A204.1 (cell line): ENCODE measurements around the gene FRY.

Source experiments
- FAIRE-seq: peaks from 2 replicates; lab custom pipeline; 2012; peaks lifted over from hg19 to GRCh38; lab: Jason Lieb, UNC

Gene FRY

GRCh38 chr13:32264407-32264806, 232.8 kb downstream of the FRY start:
- FAIRE-seq, result no peak

DNA sequence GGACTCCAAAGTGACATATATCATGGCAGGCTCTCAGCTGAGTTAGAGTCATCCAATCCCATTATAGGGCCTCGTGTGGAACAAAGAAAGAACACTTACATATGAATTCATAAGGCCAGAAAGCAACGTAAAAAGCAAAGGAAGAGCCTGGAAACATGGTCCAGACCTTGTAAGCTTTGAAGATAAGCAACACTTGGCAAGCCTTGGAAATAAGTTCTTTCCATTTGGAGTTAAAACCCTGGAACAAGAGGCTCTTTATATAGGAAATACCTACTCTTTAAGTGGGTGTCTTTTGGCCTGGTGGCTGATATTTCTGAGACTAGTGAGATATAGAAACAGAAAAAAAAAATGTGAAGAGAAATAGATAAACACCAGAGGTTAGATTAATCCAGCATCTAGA, 234.2 kb downstream of the FRY start:
- FAIRE-seq, result no peak

DNA sequence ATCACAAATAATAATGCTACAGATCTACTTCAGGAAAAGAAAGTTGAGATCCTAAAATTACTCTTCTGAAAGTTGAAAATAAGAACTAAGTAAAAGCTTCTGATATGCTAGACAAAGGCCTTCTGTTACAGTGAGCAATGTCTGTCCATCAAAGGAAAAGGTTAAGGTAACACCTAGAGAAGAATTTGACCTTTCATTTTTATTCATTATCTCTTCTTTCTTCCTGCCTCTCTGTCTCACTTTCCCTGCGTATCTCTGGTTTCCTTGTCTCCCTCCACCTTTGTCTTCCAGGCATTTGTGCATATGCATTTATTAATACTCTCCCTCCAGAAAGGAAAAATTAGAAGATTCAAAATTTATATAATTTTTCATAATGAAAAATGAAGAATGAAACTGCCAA, 234.6 kb downstream of the FRY start:
- no peak for FAIRE-seq

GRCh38 chr13:32267836-32268439, 236.4 kb downstream of the FRY start:
- FAIRE-seq, result no peak

DNA sequence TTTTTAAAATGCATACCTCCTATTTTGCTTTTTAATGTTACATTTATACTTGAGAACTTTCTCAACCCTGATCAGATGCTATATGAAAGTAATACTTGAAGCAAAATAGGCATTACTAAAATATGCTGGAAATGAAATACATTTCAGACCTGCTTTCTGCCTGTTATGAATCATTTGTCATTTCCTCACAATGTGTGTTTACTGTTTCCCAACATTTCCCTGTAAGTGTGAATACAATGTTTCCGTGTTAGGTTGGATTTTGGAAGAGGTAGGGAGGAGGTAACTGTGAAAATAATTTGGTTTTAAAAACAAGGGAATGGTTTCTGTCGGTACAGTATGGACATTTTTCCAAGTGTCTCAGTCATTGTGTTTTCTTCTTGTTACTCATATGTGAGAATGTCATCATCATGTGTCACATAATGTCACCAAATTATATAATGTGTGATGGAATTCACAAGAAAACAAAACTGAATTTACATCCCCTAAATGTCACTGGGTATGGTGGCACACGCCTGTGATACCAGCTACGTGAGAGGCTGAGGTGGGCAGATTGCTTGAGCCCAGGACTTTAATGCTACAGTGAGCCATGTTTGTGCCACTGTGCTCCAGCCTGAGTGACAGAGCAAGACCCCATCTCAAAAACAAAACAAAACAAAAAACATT, 240.6 kb downstream of the FRY start:
- no peak for FAIRE-seq

- FAIRE-seq, result no peak
Measured at GRCh38 chr13:32277839-32278238, 246.3 kb downstream of the FRY start.

DNA sequence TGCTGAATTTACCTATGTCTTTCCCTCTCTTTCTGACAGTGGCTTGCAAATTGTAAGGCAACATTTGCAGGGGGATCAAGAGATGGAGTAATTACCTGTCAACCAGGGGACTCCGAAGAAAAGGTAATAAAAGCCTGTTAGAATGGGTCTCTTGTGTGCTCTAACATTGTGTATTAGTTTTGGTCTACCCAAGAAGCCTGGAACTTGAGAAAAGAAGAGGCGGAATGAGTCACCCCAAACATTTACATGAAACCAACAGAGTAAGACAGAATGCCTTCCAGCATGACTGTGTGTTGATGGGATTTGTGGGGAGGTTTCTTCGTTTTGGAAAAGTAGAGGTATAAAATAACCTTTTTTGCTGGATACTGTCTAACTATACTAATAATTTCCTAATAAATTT, 246.9 kb downstream of the FRY start:
- FAIRE-seq, result no peak

GRCh38 chr13:32281096-32281495, 249.5 kb downstream of the FRY start:
- FAIRE-seq, result no peak

DNA sequence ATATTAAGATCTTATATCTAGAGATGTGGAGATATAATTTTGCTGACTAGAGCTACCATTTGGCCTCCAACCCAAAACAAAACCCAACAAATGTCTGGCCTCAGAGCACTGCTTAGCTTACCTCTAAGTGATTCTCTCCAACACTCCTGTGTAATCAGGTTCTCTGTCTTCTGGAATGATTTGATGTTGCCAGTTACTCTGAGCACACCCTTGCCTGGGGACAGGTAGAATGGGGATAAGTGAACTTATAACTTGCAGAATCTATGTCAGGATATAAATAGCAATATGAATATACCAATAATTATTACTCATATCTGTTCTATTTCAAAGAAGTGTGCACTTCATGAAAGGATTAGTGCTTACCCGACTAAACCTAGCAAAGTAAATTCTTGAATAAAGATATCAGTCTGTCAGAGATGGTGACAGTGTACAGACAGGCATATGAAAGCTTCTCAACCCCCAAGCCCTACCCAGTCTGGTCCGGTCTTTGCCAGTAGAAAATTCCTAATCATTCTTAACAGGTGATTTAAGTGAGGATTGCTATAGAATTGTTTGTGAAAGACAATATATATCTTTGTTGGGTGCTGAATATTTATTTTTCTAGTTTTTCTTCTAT, 250.6 kb downstream of the FRY start:
- FAIRE-seq, result no peak

DNA sequence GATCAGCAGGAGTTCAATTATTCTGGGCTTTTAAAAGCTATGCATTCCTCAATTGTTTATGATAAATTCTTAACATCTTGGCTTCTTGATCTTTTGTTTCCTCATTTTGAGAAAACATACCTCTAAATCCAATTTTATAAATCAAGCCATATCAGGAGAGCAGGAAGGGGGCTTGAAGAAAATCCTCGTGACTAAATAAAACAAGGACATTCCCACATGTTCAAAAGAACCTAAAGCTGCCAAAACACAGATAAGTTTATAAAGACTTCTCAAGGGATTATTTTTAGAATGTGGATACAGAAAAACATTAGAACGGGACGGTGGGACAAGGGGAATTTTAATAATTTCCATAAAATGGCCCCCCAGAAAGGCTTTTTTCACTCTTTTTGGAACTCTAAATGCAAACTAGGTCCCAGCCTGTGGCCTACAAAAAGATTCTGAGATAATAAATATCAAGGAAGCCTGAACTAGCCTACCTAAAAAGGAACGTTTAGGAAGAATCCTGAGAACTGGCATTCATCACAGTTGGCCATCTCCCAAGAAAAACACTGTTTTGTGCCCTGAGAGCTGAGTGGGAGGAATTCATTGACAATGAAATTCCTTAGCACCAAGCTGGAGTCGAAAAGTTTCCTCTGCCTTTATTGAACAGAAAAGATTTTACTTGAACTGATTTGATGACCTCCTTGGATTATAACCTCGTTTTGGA, 253.5 kb downstream of the FRY start:
- no peak for FAIRE-seq

- FAIRE-seq, result no peak
Measured at GRCh38 chr13:32285633-32285965, 254.0 kb downstream of the FRY start.

DNA sequence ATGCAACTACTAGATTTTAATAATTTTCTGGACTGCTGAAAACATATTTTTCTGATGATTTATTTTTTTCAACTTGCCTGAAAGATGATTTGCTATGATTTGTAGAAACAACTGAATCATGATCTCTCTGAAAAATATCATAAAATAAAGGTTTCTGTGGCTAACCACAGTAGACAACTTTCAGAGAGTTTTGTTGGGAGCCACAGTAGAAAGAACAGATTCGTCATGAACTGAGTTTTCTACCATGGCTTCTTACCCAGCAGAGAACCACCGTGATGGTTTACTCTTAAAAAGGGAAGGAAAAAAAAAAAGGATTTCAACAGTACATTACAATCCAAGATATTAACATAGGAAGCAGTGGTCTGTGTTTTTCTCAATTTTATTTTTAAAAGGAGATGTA, 265.6 kb downstream of the FRY start:
- no peak for FAIRE-seq

DNA sequence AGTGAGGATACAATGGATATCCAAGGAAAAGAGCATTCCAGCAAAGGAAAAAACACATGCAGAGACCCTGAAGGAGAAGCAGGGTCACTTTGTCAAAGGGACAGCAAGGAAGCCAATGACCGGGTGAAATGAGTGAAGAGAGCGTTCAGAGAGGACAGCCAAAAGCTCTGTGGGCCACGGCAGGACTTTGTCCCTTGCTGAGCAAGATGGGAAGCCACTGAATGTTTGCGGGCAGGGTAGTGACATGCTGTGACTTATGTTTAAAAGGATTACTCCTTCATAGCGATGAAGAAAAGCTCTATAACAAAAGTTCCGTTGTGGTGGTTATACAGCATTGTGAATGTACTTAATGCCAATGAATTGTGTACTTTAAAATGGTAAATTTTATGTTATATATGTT, 267.1 kb downstream of the FRY start:
- FAIRE-seq, result no peak

DNA sequence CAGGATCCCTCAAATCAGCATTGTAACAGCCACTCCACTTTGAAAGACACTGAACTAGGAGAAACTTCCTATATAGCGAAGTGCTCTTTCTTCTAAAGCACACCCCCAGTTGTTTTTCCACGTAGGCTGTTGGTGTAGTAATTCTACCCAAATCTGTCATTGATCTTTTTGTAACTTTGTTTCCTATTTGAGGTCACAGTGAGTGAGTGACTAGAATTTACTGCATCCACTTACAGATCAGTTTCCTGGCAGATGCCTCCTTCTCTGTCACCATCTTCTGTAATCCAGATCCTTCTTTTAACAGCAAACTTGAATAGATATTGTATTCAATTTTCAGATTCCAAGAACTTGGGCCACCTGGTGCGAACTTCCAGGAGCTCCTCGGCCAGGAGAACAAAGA, 268.3 kb downstream of the FRY start:
- FAIRE-seq, result no peak

GRCh38 chr13:32300406-32300805, 268.8 kb downstream of the FRY start:
- no peak for FAIRE-seq

- no peak for FAIRE-seq
Measured at GRCh38 chr13:32300920-32301319, 269.3 kb downstream of the FRY start.

GRCh38 chr13:32302461-32302860, 270.9 kb downstream of the FRY start:
- no peak for FAIRE-seq

DNA sequence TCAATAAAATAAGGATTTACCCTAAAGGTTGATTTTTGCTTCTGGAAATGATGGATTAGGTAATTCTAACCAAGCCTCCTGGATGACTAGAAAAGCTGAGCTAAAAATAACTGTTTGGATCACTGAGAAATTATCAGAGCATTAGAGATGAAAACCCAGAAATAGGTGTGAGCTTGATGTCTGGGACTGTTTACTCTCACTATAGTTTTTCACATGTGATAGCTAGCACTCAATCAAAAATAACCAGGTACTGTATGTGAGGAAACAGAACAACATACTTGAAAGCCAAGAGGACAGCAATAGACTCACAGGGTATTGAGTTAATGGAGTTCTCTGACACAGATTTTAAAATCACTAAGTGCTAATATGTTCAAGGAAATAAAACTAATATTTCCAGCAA, 274.1 kb downstream of the FRY start:
- FAIRE-seq, result no peak

GRCh38 chr13:32309312-32310133, 277.9 kb downstream of the FRY start:
- no peak for FAIRE-seq

- peak; percentile 89 for FAIRE-seq
Measured at GRCh38 chr13:32310134-32310706, 278.6 kb downstream of the FRY start.

GRCh38 chr13:32311188-32311897, 279.8 kb downstream of the FRY start:
- no peak for FAIRE-seq
